GM10847 (cell line): ENCODE data around the gene ITGA5.

Experiments
- POLR2A ChIP-seq: IDR thresholded peaks from 2 replicates; pipeline ENCODE4 v1.6.1; 2011; ENCODE audit not compliant: insufficient read length; ENCODE audit errors: extremely low read depth

Gene ITGA5

DNA sequence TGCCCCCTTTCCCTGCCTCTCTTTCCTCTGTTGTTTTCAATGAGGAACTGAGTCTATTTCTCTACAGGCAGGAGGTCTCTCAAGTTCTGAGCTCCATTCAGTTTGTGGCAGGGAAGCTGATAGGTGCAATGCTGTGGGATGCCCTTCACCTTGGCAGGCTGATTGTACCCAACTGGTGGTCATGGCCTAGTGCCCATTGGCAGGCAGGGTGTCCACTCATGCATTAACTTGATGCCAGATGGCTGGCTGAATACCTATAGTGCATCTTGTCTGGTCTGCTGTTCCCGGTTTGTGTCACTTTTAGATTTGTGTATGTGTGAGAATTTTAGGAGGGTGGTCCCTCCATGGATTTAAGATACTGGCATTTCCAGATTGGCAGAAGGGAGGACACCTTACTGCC lies 20.0 kb upstream of the ITGA5 start:
- TF ChIP-seq POLR2A: no peak

DNA sequence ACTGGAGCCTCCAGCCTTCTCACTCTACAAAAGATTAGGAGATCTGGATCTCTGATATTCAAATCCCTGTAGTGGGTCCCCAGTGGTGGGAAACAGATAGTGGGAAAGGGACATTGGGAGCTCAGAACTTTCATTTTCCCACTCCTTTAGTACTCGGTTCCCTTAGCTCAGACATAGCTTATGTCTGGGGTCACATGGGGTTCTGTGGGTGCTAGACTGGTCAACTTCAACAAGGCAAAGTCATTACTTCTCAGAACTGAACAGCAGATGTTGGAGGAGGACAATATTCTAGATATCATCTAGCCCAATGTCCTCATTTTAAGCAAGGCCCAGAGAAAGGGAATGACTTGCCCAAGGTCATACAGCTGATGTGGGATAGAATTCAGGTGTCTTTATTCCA lies 19.5 kb upstream of the ITGA5 start:
- no peak for TF ChIP-seq POLR2A

DNA sequence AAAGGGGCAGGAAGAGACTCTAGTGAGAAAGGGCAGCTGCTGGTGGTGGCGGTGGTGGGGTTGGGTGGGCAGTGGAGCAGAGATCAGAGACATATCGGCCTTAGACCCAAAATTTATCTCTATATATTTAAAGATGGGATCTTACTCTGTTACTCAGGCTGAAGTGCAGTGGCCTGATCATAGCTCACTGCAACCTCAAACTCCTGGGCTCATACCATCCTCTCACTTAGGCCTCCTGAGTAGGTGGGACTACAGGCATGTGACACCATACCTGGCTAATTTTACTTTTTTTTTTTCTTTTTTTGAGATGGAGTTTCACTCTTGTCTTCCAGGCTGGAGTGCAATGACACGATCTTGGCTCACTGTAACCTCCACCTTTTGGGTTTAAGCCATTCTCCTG lies 18.6 kb upstream of the ITGA5 start:
- no peak for TF ChIP-seq POLR2A

DNA sequence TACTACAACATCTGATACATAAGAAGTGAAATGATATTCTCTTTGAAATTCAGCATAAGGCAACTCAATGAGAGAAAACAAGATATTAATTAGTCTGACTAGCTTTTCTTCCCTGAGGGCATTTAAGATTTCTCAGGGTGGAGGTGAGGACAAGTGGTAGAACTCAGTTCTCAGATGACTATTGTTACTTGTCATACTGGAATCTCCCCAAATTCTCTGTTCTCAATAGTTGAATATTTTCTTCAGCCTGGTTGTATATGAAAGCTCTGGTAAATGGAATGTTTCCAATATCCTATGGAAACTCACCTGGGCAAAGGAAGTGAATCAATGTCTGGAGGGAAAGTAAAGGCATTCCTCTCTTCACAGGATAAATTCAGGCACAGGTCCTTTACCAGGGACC lies 18.2 kb upstream of the ITGA5 start:
- no peak for TF ChIP-seq POLR2A

DNA sequence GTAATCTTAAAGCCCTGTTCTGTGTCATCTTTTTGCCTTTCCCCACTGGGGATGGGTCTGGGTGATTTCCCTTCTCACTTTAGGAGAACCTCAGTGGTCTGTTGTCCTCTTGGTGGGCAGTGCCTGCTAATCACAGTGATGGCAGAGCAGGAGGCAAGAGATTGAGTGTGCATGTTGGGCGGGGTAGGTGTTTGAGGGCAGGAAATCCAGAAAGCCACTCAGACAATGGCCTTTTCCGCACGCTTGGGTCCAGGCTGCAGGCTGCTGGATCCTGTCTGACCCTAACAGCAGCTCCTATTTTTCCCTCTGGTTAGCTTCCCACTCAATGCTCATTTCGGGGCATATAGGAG lies 13.7 kb upstream of the ITGA5 start:
- TF ChIP-seq POLR2A: no peak

DNA sequence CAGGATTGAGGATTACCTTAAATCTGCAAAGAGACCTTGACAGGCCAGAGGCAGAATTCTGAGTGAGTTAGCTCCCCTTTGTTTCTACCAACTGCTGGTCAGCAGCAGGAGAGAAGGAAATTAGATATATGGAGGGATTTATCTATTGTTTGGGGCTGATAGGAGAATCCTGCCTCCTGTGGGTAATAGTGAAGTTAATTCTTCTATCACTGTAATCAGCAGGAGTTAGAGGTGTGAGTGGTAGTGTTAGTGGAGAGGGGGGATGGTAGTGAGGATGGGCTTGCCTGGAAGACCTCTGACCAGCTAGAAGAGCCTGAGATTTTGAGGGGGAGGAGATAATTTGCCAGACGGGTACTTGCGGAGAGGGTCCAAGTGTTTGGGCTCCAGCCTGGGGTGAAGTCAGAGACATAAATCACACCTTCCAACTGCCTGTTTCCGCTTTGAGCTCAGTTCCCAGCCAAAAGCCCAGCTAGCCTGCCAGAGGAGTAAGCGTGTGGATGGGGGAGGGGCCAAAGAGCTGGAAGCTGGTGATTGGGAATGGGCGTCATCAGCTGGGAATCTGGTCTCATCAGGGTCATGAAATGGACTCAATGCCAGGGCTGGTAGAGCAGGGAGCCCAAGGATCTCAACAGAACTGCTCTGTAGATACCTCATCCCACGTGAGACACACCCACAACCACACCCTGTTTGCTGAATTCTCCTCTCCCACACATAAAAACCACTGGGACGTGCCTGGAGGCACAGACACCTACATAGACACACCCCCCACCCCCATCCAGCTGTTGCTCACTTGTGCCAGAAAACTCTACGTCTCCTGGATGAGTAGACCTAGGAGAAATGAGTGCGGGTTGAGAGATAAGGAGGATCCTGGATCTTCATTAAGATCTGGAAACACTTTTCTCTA lies 13.1 kb upstream of the ITGA5 start:
- TF ChIP-seq POLR2A: no peak

DNA sequence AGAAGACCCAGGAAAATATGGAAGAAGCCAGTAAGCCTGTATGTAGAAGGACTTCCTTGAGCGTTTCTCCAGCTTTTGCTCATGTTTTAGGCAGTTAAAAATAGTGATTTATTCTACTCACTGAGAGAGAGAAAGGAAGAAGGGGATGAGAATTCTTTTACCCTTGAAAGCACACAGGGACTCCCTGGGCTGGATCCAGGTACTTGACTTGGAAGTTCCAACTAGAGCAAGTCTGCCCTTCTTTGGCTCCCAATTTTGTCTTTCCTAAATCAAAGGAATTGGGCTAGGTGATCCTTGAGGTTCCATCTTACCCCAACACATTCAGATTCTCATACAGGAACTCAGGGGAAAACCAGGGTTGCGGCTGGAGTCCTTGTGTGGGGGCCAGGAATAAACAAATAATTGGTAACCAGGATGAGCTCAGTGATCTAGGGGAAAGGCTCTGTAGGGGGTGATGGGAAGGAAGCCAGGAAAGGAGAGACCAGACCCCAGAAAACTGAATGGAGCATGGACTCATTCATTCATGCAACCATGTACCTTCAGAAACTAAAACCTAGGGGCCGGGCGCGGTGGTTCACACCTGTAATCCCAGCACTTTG lies 11.5 kb upstream of the ITGA5 start:
- no peak for TF ChIP-seq POLR2A

DNA sequence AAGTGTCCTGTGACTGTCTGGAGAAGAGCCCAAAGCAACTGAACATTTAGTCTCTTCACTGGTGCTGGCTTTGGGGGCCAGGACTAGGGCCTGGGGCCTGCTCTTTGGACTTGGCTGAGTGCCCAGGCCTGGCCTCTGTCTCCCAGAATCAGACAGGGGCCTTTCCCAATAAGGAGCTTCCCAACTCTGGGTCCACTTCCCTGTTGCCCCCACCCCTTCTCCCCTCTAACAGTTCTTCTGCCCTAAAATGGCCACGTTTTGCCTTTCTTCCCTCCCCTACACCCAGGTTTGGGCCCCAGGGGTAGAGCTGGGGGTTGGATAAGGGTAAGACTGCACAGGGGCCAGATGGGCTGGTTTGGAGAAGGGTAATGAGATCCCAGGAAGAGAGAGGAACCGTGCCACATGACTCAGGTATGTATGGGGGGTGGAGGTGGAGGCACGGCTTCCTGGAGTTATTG lies 10.0 kb upstream of the ITGA5 start:
- no peak for TF ChIP-seq POLR2A

DNA sequence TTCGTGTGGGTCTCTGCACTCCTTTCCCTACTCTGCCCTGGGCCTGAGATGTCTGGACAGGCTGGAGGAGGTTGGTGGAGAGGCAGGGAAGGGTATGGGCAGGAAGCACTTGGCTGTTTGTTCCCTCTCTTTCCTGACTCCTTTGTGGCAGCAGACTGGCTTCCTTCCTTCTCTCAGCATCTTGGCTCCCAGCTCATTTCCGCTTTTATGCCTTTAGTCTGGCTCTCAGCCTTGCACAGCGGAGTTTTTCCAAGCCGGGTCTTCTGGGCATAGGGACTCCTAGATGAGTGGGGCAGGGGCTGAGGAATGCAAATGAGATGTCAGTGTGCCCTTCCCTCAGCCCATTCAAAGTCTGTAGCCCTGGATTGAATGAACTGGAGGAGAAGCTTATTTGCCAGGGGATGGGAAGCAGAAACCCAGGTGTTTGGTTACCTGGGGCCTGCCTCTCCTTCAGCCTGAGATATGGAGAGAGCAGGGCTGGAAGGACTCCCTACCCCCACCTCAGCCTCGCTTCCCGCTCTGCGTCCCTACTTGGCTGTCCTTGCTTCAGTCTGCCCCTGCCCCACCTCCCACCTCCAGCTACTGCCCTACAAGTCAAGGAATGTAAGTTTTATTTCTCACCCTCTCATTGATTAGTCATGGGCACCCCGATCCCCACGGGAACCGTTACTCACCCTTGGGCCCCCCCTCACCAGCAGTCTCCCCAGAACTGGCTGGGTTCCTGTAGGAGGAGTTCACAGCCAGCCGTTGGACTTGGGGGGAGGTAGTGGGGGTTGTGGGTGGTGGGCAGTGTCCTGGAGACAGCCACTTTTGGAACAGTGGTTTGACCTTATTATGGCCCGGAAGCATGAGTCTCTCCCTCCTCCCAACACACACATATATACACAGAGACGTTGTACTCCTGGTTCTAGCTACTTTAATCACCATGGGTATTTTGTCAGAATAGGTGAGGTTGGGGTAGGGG lies 9.3 kb upstream of the ITGA5 start:
- TF ChIP-seq POLR2A: no peak

DNA sequence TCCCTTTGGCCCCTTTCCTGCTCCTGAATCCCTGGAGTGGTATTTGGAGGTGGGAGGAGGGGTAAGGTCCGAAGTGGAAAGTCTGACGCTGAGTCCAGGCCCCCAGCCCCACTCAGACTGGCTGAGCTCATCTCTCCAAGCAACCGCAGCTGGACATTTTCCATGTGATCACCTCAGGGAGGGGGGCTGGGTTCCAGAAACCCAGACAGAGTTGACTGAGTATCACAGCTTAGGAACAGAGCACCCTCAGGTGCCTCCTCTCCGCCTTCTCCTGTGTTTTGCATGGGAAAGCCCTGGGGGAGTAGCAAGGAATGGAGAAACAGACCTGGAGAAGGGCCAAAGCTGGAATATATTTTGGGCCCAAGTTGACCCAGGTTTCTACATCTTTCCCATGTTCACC lies 8.0 kb upstream of the ITGA5 start:
- no peak for TF ChIP-seq POLR2A

DNA sequence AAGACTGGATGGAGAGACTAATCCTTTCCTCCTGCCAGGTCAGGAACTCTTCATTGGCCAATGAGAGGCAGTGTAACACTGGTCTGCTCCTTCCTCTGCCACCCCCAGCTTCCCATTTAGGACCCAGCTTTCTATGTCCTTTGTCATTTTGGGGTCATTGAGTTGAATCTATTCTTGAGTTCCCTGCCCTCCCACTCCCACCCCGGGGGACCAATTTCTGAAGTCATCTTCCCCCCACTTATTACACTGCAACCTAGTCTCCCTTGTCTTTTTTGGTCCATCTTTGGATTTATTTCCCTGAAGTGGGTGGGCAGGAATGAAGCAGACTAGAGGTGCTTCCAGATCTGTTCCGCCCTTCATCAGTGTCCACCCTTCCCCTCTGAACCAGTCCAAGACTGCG lies 7.6 kb upstream of the ITGA5 start:
- no peak for TF ChIP-seq POLR2A

- no peak for TF ChIP-seq POLR2A
Measured at GRCh38 chr12:54425702-54426101, 6.6 kb upstream of the ITGA5 start.

DNA sequence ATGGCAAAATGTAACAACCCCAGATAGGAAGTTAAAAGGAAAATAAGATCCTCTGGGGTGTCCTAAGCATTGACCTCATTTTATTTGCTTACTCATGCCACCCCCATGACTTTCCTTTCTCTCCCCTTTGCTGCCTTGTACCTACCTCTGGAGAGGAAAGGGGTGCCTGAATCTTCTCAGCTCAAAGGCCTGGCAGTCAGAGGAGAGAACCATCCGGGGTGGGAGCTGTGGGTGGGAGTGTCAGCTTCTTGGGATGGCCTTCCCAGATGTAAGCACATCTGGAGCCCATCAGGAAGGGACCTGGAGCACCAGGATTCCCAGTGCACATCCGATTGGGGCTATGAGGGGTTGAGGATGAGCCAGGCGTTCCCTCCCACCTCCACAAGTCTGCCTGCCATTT lies 5.2 kb upstream of the ITGA5 start:
- TF ChIP-seq POLR2A: no peak

DNA sequence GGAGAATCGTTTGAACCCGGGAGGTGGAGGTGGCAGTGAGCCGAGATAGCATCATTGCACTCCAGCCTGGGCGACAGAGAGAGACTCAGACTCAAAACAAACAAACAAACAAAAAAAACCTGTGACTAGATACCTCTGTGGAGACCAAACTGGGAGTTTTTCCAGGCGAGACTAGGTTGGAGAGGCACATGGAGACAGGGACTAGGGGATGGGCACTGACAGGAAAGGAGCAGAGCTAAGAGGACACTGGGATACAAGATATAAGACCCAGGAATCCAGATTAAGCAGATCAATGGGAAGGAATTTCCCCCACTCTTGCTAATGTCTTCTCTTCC lies 4.7 kb upstream of the ITGA5 start:
- no peak for TF ChIP-seq POLR2A

GRCh38 chr12:54421879-54422250 lies 2.8 kb upstream of the ITGA5 start:
- TF ChIP-seq POLR2A: no peak

- no peak for TF ChIP-seq POLR2A
Measured at GRCh38 chr12:54421175-54421878, 2.3 kb upstream of the ITGA5 start.

- no peak for TF ChIP-seq POLR2A
Measured at GRCh38 chr12:54420766-54421144, 1.7 kb upstream of the ITGA5 start.
